K562 (cell line): ENCODE results near the gene CSNK1D. TPM values are rescaled to one million over a fixed set of nuclear protein-coding genes. Genes with fewer than 3 reads are reported as not detected.

Experiments used
- FOXP4 ChIP-seq: sonication (generic); formaldehyde crosslinking; IDR thresholded peaks from 2 replicates; pipeline ENCODE4 v1.8.0; 2022; ENCODE audit warnings: mild to moderate bottlenecking, missing genetic modification reagents, borderline replicate concordance
- KAT7 ChIP-seq: sonication (generic); formaldehyde crosslinking; IDR thresholded peaks from 2 replicates; pipeline ENCODE4 v1.8.0; 2022; ENCODE audit warnings: missing genetic modification reagents, mild to moderate bottlenecking, borderline replicate concordance
- NCOR1 ChIP-seq: fragments of 450-650 bp; IDR thresholded peaks from 2 replicates; pipeline ENCODE4 v1.6.1; 2016; ENCODE audit warnings: mild to moderate bottlenecking, moderate library complexity
- NR2C2 ChIP-seq, 2 experiments: fragments of 200-800 bp in 1 of 2; sonication (Bioruptor generic) in 1 of 2; sonication (generic) in 1 of 2; formaldehyde crosslinking in 1 of 2; IDR thresholded peaks; 2 replicates each; pipeline versions ENCODE4 v1.6.1 to v1.8.0; 2016 to 2022; ENCODE audit warnings: mild to moderate bottlenecking in 1 of 2, missing compliant biosample characterization in 1 of 2, missing genetic modification characterization in 1 of 2, missing genetic modification reagents in 1 of 2
- RBM15 ChIP-seq: fragments of 200-400 bp; formaldehyde crosslinking; IDR thresholded peaks from 2 replicates; pipeline ENCODE4 v1.6.1; 2018; ENCODE audit warnings: mild to moderate bottlenecking, low read length, moderate library complexity; ENCODE audit not compliant: insufficient read depth
- SMARCA5 ChIP-seq: fragments of 450-650 bp; IDR thresholded peaks from 2 replicates; pipeline ENCODE4 v1.6.1; 2016
- TAF1 ChIP-seq: IDR thresholded peaks from 2 replicates; pipeline ENCODE4 v1.6.1; 2011; ENCODE audit warnings: mild to moderate bottlenecking, low read length, moderate library complexity; ENCODE audit not compliant: insufficient read depth, control insufficient read depth, severe bottlenecking; ENCODE audit errors: extremely low read depth
- TEAD1 ChIP-seq, 2 experiments: fragments of 450-650 bp in 1 of 2; sonication (generic) in 1 of 2; formaldehyde crosslinking; IDR thresholded peaks; 2 replicates each; pipeline versions ENCODE4 v1.4.0 to v1.8.0; 2020 to 2022; ENCODE audit warnings: mild to moderate bottlenecking in 2 of 2, missing genetic modification reagents in 1 of 2
- THAP12 ChIP-seq: fragments of 250-450 bp; sonication (Bioruptor Pico); IDR thresholded peaks from 2 replicates; pipeline ENCODE4 v1.9.0; 2021; ENCODE audit warnings: mild to moderate bottlenecking, inconsistent platforms
- XRCC5 ChIP-seq: fragments of 200-400 bp; formaldehyde crosslinking; IDR thresholded peaks from 2 replicates; pipeline ENCODE4 v1.6.1; 2017; ENCODE audit warnings: low read depth, mild to moderate bottlenecking, low read length
- ZC3H4 ChIP-seq: sonication (generic); formaldehyde crosslinking; IDR thresholded peaks from 2 replicates; pipeline ENCODE4 v1.9.0; 2021; ENCODE audit warnings: missing genetic modification reagents, borderline replicate concordance
- ZNF165 ChIP-seq: fragments of 250-450 bp; sonication (Bioruptor Pico); IDR thresholded peaks from 2 replicates; pipeline ENCODE4 v1.4.0; 2020; ENCODE audit warnings: borderline replicate concordance
- ZNF699 ChIP-seq: fragments of 250-450 bp; sonication (Bioruptor Pico); IDR thresholded peaks from 2 replicates; pipeline ENCODE4 v1.8.0; 2021; ENCODE audit warnings: mild to moderate bottlenecking, moderate library complexity; ENCODE audit not compliant: insufficient replicate concordance
- ZNF707 ChIP-seq: fragments of 250-450 bp; sonication (Bioruptor Pico); conservative IDR thresholded peaks from 2 replicates; pipeline ENCODE4 v1.8.0; 2022; ENCODE audit warnings: inconsistent platforms, mild to moderate bottlenecking, moderate library complexity
- polyA plus RNA-seq, 8 experiments: library from polyadenylated mRNA; depleted of rRNA in 4 of 8; stranded (reverse) in 5 of 8; unstranded in 3 of 8; fragments of >200 nt; fragmentation: Nextera tagmentation in 2 of 8; fragmentation: Illumina TruSeq in 1 of 8; extraction: Ambion mirVana in 2 of 8; extraction: Trizol in 1 of 8; gene quantifications; 2 replicates each; pipeline versions ENCODE4 v1.2.1 to v1.2.3, GENCODE V29; 2011 to 2014; ENCODE audit warnings: inconsistent platforms in 1 of 8, missing spikeins in 1 of 8
- total RNA-seq, 7 experiments: library from RNA; depleted of rRNA in 6 of 7; stranded (reverse); fragments of >200 nt in 6 of 7; fragmentation: Illumina TruSeq in 2 of 7; extraction: Trizol in 2 of 7; gene quantifications; 2 replicates each; pipeline versions ENCODE4 v1.2.1 to v1.2.3, GENCODE V29; 2011 to 2021; ENCODE audit warnings: low replicate concordance in 1 of 7
- TF ChIP-seq, protein P1 (sequence below): fragments of 200-800 bp; sonication (Bioruptor generic); IDR thresholded peaks from 2 replicates; pipeline ENCODE4 v1.6.1; 2017; ENCODE audit warnings: missing genetic modification characterization, missing compliant biosample characterization
- TF ChIP-seq, protein P2 (sequence below): fragments of 450-650 bp; IDR thresholded peaks from 2 replicates; pipeline ENCODE4 v1.7.0; 2016; ENCODE audit warnings: borderline replicate concordance
- TF ChIP-seq, protein P3 (sequence below): sonication (generic); formaldehyde crosslinking; IDR thresholded peaks from 2 replicates; pipeline ENCODE4 v1.8.0; 2022; ENCODE audit warnings: mild to moderate bottlenecking, low read depth, missing genetic modification reagents

The CSNK1D gene
- total and polyA plus RNA-seq, 9 of the 15 experiments (the other 6 are each of a cell fraction or from before 2014, with no cell fraction given), result 6.5 to 133 (median 41.3) TPM

DNA sequence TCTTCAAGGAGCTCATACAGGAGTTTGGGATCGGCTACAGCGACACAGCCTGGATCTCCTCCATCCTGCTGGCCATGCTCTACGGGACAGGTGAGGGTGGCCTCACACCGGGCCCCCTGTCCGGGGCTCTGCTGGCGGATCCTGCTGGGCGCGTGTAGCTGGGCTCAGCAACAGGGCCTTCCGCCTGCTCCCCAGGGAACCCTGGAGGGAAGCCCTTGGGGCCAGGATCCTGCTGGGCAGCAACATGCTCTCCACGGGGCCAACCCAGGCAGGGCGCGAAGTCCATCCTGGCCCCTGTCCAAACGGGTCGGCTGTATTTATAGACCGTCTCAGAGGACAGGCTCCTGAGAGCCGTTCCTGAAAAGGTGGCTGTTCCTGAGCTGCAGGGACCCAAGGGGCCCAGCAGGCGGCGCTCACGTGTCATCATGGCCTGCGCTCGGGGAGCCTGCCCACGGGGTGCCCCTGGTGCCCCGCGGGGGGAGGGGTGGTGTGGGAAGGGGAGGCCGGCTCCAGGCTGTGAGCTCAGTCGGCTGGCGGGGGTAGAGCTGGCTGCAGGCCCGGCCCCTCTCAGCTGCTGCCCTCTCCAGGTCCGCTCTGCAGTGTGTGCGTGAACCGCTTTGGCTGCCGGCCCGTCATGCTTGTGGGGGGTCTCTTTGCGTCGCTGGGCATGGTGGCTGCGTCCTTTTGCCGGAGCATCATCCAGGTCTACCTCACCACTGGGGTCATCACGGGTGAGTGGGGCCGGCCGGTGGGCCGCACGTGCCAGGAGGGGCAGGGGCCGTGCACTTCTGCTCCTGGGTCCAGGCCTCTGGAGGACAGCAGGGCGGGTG, 37.1 kb downstream of the CSNK1D start (continued):
- no peak for TF ChIP-seq ZNF165
- 0 out of 2 replicates have a peak, but pooled peaks have one; percentile 20 for TF ChIP-seq ZC3H4 (CRISPR knock-in tag)
- TF ChIP-seq, protein P1, sequence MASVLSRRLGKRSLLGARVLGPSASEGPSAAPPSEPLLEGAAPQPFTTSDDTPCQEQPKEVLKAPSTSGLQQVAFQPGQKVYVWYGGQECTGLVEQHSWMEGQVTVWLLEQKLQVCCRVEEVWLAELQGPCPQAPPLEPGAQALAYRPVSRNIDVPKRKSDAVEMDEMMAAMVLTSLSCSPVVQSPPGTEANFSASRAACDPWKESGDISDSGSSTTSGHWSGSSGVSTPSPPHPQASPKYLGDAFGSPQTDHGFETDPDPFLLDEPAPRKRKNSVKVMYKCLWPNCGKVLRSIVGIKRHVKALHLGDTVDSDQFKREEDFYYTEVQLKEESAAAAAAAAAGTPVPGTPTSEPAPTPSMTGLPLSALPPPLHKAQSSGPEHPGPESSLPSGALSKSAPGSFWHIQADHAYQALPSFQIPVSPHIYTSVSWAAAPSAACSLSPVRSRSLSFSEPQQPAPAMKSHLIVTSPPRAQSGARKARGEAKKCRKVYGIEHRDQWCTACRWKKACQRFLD (CRISPR knock-in tag), result no peak
- TF ChIP-seq NR2C2 (CRISPR knock-in tag; IDR thresholded peaks at IDR 0.05), result no peak
- no peak for TF ChIP-seq NR2C2 (tag; IDR thresholded peaks at IDR 0.05)
- TF ChIP-seq ZNF707, result no peak
- TF ChIP-seq NCOR1, result no peak; the same call in 1 of the 2 replicates
- no peak for TF ChIP-seq ZNF699 (CRISPR knock-in tag)
- TF ChIP-seq, protein P2, sequence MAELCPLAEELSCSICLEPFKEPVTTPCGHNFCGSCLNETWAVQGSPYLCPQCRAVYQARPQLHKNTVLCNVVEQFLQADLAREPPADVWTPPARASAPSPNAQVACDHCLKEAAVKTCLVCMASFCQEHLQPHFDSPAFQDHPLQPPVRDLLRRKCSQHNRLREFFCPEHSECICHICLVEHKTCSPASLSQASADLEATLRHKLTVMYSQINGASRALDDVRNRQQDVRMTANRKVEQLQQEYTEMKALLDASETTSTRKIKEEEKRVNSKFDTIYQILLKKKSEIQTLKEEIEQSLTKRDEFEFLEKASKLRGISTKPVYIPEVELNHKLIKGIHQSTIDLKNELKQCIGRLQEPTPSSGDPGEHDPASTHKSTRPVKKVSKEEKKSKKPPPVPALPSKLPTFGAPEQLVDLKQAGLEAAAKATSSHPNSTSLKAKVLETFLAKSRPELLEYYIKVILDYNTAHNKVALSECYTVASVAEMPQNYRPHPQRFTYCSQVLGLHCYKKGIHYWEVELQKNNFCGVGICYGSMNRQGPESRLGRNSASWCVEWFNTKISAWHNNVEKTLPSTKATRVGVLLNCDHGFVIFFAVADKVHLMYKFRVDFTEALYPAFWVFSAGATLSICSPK, result no peak
- peak; percentile 97 for TF ChIP-seq KAT7 (CRISPR knock-in tag)
- no peak for TF ChIP-seq FOXP4 (CRISPR knock-in tag)
- TF ChIP-seq, protein P3, sequence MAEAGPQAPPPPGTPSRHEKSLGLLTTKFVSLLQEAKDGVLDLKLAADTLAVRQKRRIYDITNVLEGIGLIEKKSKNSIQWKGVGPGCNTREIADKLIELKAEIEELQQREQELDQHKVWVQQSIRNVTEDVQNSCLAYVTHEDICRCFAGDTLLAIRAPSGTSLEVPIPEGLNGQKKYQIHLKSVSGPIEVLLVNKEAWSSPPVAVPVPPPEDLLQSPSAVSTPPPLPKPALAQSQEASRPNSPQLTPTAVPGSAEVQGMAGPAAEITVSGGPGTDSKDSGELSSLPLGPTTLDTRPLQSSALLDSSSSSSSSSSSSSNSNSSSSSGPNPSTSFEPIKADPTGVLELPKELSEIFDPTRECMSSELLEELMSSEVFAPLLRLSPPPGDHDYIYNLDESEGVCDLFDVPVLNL, result no peak; the same call in 1 of the 2 replicates
- TF ChIP-seq THAP12 (CRISPR knock-in tag), result no peak
- TF ChIP-seq SMARCA5, result no peak
- TF ChIP-seq TEAD1 (CRISPR knock-in tag; IDR thresholded peaks at IDR 0.05), result no peak
- TF ChIP-seq RBM15, result no peak
- no peak for TF ChIP-seq TAF1
- no peak for TF ChIP-seq XRCC5
